ENCODE measurements around the gene ILK.

The ILK gene

DNA sequence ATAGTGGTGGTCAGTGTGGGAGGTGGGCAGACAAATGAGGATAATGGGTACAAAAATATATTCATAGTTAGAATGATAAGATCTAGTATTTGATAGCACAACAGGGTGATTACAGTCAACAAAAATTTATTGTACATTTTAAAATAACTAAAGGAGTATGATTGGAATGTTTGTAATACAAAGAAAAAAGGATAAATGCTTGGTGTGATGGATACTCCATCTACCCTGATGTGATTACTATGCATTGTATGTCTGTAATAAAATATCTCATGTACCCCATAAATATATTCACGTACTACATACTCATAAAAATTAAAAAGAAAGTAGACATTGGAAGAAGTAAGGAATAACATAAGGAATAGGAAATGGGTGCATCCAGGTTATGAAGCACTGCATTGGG is 15.6 kb upstream of the ILK start:
- Mint-ChIP-seq H3K27me3 (no peaks in the 10 kb centered on the region), H3K4me1 (ENCODE audit: low read depth) (peaks cover 4% of the 10 kb centered on the region), H3K4me3 (no peak overlapping the region), H3K36me3 (peaks cover 29% of the 10 kb centered on the region), H3K27ac (no peak overlapping the region), H3K9me3 (ENCODE audit: low read depth) (peaks cover 19% of the 10 kb centered on the region)

- Mint-ChIP-seq H3K9me3 (ENCODE audit: low read depth) (no peaks in the 10 kb centered on the region), H3K4me3 (no peak overlapping the region), H3K27me3 (no peaks in the 10 kb centered on the region), H3K27ac (peak overlapping the region; percentile 31), H3K36me3 (peaks cover 25% of the 10 kb centered on the region), H3K4me1 (ENCODE audit: low read depth) (peaks cover 45% of the 10 kb centered on the region)
Observed at GRCh38 chr11:6594142-6594768, 9.3 kb upstream of the ILK start.

- Mint-ChIP-seq H3K27ac (peak overlapping the region; percentile 73), H3K9me3 (ENCODE audit: low read depth) (no peaks in the 10 kb centered on the region), H3K4me1 (ENCODE audit: low read depth) (peaks cover 55% of the 10 kb centered on the region), H3K27me3 (no peaks in the 10 kb centered on the region), H3K36me3 (peaks cover 28% of the 10 kb centered on the region), H3K4me3 (no peak overlapping the region)
Observed at GRCh38 chr11:6596239-6596877, 7.2 kb upstream of the ILK start.

DNA sequence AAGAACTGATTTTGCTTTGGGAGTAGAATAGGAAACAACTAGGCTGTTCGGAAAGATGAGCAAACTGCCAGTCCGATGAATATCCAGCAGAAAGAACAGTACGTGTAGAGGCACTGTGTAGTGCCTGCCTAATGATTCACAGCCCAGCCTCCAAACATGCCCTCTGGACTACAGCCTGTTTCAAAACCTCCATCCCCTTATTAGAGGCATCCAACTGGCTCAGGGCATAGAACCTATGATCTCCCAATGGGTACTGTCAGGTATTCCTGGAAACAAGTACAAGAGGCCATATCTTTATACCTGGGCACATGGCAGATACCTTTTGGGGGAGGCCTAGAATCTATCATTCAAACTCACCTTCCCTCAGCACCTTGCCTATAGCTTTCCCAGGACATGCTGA is 5.0 kb upstream of the ILK start:
- no peaks in the 10 kb centered on the region for H3K27me3 Mint-ChIP-seq
- peak overlapping the region; percentile 64 for H3K27ac Mint-ChIP-seq
- H3K36me3 Mint-ChIP-seq: peaks cover 22% of the 10 kb centered on the region
- no peak overlapping the region for H3K4me3 Mint-ChIP-seq
- peaks cover 53% of the 10 kb centered on the region for H3K4me1 Mint-ChIP-seq (ENCODE audit: low read depth)
- no peaks in the 10 kb centered on the region for H3K9me3 Mint-ChIP-seq (ENCODE audit: low read depth)

DNA sequence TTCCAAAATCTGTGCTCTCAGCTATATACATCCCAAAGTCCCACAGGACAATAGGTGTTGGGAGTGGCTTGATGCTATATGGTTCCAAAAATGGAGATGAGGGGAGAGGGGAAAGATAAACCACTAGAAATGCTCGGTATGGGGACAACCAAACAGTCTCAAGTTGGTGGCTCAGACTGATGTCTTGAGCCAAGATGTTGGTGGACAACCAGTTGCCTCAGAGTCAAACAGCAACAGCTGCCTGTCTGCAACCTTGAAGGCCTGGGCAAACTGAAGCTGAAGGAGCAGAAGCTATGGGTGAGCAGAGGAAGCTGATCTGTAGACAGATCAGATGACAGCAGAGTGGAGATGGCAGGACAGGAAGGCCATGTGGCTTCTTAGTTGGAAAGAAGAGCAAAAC is 4.1 kb upstream of the ILK start:
- Mint-ChIP-seq H3K9me3 (ENCODE audit: low read depth) (no peaks in the 10 kb centered on the region), H3K27me3 (no peaks in the 10 kb centered on the region), H3K4me3 (peak overlapping the region; percentile 5), H3K27ac (peak overlapping the region; percentile 5), H3K4me1 (ENCODE audit: low read depth) (peaks cover 44% of the 10 kb centered on the region), H3K36me3 (peaks cover 18% of the 10 kb centered on the region)

DNA sequence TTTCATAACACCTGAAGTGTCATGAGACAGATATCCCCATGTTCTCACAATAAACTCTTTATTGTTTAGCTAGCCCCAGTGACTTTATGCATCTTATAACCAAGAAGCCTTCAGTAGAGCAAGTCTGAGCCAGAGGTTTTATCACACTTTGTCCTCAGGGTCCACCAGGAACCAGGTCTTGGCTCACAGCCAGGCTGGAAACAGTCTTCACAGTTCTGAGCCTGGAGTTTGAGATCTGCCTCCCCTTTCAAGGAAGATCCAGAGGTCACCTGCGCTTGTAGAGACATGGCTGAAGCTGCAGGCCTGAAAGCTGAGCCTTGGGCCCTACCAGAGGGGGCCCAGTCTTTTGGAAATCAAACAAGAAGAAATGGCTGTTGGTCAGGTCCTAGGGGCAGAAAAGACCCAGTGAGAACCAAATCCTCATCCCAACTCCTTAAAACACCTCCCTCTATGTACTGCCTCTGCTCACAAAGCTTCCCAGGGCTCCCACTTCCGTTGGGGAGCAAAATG is 3.6 kb upstream of the ILK start:
- Mint-ChIP-seq H3K36me3 (peaks cover 18% of the 10 kb centered on the region), H3K9me3 (ENCODE audit: low read depth) (no peaks in the 10 kb centered on the region), H3K4me1 (ENCODE audit: low read depth) (peaks cover 41% of the 10 kb centered on the region), H3K27ac (peak overlapping the region; percentile 5), H3K4me3 (no peak overlapping the region), H3K27me3 (no peaks in the 10 kb centered on the region)

DNA sequence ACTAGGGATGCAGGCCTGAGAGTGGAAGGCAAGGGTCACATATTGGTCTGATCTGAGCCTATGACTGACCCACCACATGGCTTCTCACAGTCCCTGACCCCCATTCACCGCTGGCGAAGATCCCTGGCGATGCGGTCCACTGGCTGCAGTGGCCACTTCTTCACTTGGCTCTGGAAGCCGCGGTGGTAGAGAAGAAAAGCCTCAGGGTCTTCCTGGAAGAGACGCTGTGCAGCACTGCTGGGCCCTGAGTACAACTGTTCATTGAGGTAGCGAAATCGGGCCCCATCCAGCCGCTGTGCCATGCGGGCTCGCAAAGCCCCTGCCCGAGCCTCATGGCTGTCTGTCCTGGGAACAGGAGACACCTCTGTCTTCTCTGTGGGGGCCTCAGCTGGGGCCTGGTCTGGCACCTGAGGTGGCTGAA is 2.5 kb upstream of the ILK start:
- H3K4me3 Mint-ChIP-seq: no peak overlapping the region
- no peaks in the 10 kb centered on the region for H3K9me3 Mint-ChIP-seq (ENCODE audit: low read depth)

DNA sequence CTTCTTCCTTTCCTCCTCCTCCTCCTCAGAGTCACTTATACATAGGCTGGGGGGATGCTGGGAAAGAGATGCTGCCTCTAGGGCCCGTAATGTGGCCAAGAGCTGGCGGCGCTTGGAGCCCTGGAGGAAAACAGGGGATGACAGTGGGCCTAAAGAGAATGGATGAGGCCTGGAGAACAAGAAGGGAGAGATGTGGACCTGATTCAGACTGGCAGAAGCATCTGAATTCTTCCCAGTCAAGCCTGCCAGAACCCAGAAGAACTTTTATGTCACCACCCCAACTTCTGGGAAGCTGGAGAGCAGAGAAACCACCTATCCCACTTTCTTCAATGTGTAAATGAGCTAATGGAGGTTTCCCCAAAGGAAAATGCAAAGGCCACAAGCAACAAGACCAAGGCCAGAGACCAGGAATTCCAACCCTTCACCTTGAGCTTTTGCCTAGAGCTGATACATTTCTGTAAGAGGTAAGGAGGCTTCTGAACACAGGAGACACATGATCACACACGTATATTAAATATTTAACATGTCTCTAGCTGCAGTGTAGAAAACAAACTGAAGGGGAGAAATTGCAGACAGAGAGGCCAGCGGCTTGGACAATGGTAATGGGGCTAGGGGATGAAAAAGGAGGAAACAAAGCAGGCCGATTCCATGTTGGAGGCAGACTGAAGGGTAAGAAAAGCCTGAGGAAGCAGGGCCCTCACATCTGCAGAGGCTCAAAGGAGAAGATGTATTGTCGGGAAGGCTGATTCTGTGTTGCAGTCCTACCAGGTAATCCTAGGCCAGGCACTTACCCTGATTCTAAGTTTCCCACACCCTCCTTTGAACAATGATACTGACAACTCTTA is 1.3 kb upstream of the ILK start:
- no peaks in the 10 kb centered on the region for H3K27me3 Mint-ChIP-seq
- H3K27ac Mint-ChIP-seq: peak overlapping the region; percentile 82
- H3K36me3 Mint-ChIP-seq: peaks cover 11% of the 10 kb centered on the region
- peaks cover 29% of the 10 kb centered on the region for H3K4me1 Mint-ChIP-seq (ENCODE audit: low read depth)
- H3K9me3 Mint-ChIP-seq (ENCODE audit: low read depth): no peaks in the 10 kb centered on the region
- no peak overlapping the region for H3K4me3 Mint-ChIP-seq

More for the DNA sequence above, 2.5 kb upstream of the ILK start:
- H3K36me3 Mint-ChIP-seq: peaks cover 16% of the 10 kb centered on the region
- peaks cover 35% of the 10 kb centered on the region for H3K4me1 Mint-ChIP-seq (ENCODE audit: low read depth)
- H3K27ac Mint-ChIP-seq: peak overlapping the region; percentile 16
- no peaks in the 10 kb centered on the region for H3K27me3 Mint-ChIP-seq

DNA sequence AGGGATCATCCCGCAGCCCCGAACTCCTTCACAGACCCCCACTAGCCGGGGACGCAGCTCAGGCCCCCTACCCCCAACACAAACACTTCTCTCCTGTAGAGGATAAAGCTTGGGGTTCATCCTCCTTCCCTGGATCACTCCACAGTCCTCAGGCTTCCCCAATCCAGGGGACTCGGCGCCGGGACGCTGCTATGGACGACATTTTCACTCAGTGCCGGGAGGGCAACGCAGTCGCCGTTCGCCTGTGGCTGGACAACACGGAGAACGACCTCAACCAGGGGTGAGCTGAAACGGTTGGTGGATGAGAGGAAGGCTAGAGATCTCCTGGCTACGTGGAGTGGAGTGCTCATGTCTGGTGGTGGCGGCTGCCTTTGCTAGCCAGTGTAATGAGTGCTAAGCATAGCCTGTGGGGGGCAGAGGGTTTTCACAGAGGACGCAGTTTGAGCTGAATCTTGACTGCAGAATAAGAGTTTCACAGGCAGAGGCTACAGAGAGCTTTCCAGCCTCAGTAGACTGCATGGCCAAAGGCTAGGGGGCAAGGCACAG is 580 bp downstream of the ILK start:
- H3K27ac Mint-ChIP-seq: no peak overlapping the region
- H3K4me1 Mint-ChIP-seq (ENCODE audit: low read depth): peaks cover 33% of the 10 kb centered on the region
- H3K9me3 Mint-ChIP-seq (ENCODE audit: low read depth): no peaks in the 10 kb centered on the region
- peaks cover 4% of the 10 kb centered on the region for H3K36me3 Mint-ChIP-seq
- H3K4me3 Mint-ChIP-seq: no peak overlapping the region
- H3K27me3 Mint-ChIP-seq: no peaks in the 10 kb centered on the region

- no peaks in the 10 kb centered on the region for H3K27me3 Mint-ChIP-seq
- no peaks in the 10 kb centered on the region for H3K36me3 Mint-ChIP-seq
Observed at GRCh38 chr11:6604790-6605189, 1.2 kb downstream of the ILK start.

DNA sequence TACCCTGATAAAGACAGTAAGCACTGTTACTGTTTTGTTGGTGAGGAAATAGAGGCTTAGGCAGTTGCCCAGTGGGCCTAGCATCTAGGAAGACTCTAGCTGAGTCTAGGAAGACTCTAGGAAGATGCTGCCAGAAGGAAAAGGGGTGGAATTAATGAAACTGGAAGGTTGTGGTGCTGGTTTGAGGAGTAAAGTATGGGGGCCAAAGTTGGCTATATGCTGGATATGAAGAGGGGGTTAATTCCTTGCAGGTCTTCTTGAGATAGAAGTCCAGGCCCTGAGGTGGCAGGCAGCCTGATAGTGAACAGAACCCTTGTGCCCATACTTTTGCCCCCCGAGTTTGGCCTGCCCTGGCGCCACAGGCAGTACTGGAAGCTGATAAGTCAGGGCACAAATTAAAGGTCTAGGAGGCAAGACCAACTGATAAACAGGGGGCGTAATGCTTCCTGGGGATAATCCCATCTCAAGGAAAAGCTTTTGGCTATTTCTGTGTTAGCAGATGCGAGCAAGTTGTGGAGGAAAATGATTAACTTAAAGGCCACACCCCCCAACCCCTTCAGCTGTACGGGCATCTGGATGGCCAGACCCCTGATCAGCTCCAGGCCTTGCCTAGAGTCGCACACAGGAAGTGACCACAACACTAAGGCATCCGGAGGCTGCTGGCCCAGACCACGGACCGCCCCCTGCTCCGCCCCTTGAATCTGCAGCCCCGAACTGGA is 3.1 kb downstream of the ILK start:
- Mint-ChIP-seq H3K36me3 (no peaks in the 10 kb centered on the region), H3K27me3 (no peaks in the 10 kb centered on the region), H3K27ac (no peak overlapping the region), H3K4me1 (ENCODE audit: low read depth) (peaks cover 42% of the 10 kb centered on the region), H3K4me3 (no peak overlapping the region), H3K9me3 (ENCODE audit: low read depth) (no peaks in the 10 kb centered on the region)

More at GRCh38 chr11:6604790-6605189, 1.2 kb downstream of the ILK start:
- Mint-ChIP-seq H3K9me3 (ENCODE audit: low read depth) (no peaks in the 10 kb centered on the region), H3K4me3 (no peak overlapping the region), H3K27ac (no peak overlapping the region), H3K4me1 (ENCODE audit: low read depth) (peaks cover 31% of the 10 kb centered on the region)

DNA sequence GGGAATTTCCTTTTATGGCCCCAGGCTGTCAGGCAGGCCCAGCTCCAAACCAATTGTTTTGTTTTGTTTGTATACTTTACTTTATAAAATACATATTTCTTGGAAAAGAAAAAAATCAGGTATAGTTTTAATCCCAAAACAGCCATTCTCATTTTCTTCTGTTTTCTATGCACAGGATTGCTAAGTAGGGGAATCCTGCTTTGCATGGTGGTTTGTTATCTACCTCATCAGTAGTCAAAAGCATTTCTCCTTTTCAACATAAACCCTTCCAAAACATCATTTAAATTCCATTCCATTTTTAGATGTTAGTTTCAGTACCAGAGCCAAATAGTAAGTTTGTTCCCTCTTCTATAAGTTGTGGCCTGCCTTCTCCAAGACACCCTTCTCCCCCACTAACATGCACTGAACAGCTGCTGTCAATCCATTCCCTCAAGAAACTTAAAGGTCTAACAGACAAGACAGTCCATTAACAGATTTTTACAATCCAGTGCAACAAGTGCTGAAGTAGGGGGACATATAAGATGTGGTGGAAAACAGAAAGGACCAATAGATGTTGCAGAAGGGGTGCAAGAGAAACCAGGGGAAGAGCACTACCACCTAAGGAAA is 3.7 kb downstream of the ILK start:
- Mint-ChIP-seq H3K4me3 (peak overlapping the region; percentile 49), H3K9me3 (ENCODE audit: low read depth) (no peaks in the 10 kb centered on the region), H3K27me3 (no peaks in the 10 kb centered on the region), H3K27ac (no peak overlapping the region), H3K36me3 (no peaks in the 10 kb centered on the region), H3K4me1 (ENCODE audit: low read depth) (peaks cover 42% of the 10 kb centered on the region)

DNA sequence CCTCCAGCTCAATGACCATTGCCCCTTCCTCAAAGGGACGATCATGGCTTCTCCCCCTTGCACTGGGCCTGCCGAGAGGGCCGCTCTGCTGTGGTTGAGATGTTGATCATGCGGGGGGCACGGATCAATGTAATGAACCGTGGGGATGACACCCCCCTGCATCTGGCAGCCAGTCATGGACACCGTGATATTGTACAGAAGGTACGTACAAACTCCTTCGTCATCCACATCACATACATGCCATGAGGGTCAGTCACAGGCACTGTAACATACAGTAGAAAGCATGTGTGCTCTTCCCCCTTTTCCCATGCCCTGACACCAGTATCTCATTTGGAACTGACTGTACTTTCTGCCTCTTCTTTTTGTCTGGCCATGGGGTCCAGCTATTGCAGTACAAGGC is 4.4 kb downstream of the ILK start:
- H3K4me1 Mint-ChIP-seq (ENCODE audit: low read depth): peaks cover 42% of the 10 kb centered on the region
- no peaks in the 10 kb centered on the region for H3K9me3 Mint-ChIP-seq (ENCODE audit: low read depth)

More for the DNA sequence above, 4.4 kb downstream of the ILK start:
- Mint-ChIP-seq H3K27me3 (no peaks in the 10 kb centered on the region), H3K36me3 (no peaks in the 10 kb centered on the region), H3K4me3 (peak overlapping the region; percentile 49), H3K27ac (no peak overlapping the region)

Data from activated naive CD8-positive, alpha-beta T cell (primary cell).